Skeletal muscle tissue (tissue), 4 donors: ENCODE results near the gene EIF3L. TPM values are rescaled to one million over a fixed set of nuclear protein-coding genes. Genes with fewer than 3 reads are reported as not detected.

Source experiments
- H3K27ac ChIP-seq: one replicate; pipeline ENCODE4 v1.7.0; 2013; ENCODE audit warnings: mild to moderate bottlenecking, low read depth, low read length, inconsistent platforms
- H3K27me3 ChIP-seq, 3 donors: one replicate each; pipeline ENCODE4 v1.7.0; 2013; ENCODE audit warnings: low read length in 3 of 3; ENCODE audit not compliant: control insufficient read depth in 3 of 3, insufficient read depth in 3 of 3
- H3K36me3 ChIP-seq, 3 donors: one replicate each; pipeline ENCODE4 v1.7.0; 2013; ENCODE audit warnings: low read length in 3 of 3; ENCODE audit not compliant: control insufficient read depth in 3 of 3, insufficient read depth in 3 of 3
- H3K4me1 ChIP-seq, 3 donors: one replicate each; pipeline ENCODE4 v1.7.0; 2013; ENCODE audit warnings: low read length in 3 of 3, mild to moderate bottlenecking in 3 of 3; ENCODE audit not compliant: control insufficient read depth in 3 of 3, insufficient read depth in 3 of 3
- H3K4me3 ChIP-seq, 3 donors: one replicate each; pipeline ENCODE4 v1.7.0; 2013; ENCODE audit warnings: low read length in 3 of 3
- H3K9ac ChIP-seq, 3 donors: one replicate each; pipeline ENCODE4 v1.7.0; 2013; ENCODE audit warnings: low read length in 3 of 3, mild to moderate bottlenecking in 3 of 3, moderate library complexity in 2 of 3, low read depth in 1 of 3
- H3K9me3 ChIP-seq, 3 donors: one replicate each; pipeline ENCODE4 v1.7.0; 2013; ENCODE audit warnings: low read length in 3 of 3; ENCODE audit not compliant: control insufficient read depth in 3 of 3
- total RNA-seq: library from RNA; depleted of rRNA; stranded (reverse); fragments of >200 nt; gene quantifications from one replicate; pipeline ENCODE4 v1.2.3, GENCODE V29; 2014
- donor health status: Osteomylitis.

Gene EIF3L
- total RNA-seq, 1 donor from 2014 or later: 706 TPM

DNA sequence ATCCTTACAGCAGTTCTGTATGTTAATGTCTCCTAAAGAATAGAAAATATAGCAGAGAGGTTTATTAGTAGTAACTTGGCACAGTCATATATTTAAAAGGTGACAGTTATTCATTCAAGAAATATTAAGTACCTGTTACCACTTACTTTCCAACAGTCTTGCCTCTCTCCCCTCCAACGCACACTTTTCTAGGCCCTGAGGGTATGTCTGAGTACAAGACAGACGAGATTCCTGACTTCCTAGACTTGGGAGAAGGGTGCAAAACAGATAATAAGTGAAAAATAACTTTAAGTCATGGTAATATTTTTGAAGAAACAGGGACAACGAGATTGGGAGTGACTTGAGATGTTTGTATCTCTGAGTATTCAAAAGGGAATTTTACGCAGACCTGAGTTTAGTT, 1.6 kb downstream of the EIF3L start:
- Histone ChIP-seq H3K36me3 (peaks cover 19 to 39% (median 38%) of the 10 kb centered on the region in 3 donors), H3K4me1 (peaks cover 16 to 29% (median 16%) of the 10 kb centered on the region in 3 donors)

DNA sequence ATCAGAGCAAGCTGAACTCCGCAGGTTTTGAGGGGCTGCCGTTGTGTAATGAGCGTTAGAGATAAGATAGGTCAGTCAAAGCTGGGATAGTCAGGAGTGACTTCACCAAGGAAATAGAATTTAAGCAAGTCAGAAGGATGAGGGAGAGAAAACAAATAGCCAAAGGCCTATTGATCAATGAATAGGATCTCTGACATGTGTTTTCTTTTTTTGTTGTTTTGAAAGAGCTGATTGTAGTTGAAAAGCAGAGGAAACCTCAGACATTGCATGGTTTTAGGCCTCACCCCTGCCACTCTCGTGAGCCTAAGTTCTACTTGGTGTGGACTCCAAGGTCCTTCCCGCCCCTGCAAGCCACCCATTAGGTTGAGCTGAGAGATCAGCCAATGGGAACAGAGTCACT, 3.2 kb downstream of the EIF3L start:
- Histone ChIP-seq H3K4me1 (peaks cover 16 to 29% (median 16%) of the 10 kb centered on the region in 3 donors), H3K4me3 (no peak overlapping the region), H3K27ac (no peak overlapping the region), H3K36me3 (peaks cover 22 to 44% (median 43%) of the 10 kb centered on the region in 3 donors), H3K9me3 (no peaks in the 10 kb centered on the region), H3K27me3 (no peaks in the 10 kb centered on the region), H3K9ac (no peak overlapping the region)

More for the DNA sequence above, 1.6 kb downstream of the EIF3L start:
- Histone ChIP-seq H3K4me3 (no peak overlapping the region), H3K27me3 (no peaks in the 10 kb centered on the region), H3K9me3 (no peaks in the 10 kb centered on the region), H3K27ac (no peak overlapping the region), H3K9ac (no peak overlapping the region)

DNA sequence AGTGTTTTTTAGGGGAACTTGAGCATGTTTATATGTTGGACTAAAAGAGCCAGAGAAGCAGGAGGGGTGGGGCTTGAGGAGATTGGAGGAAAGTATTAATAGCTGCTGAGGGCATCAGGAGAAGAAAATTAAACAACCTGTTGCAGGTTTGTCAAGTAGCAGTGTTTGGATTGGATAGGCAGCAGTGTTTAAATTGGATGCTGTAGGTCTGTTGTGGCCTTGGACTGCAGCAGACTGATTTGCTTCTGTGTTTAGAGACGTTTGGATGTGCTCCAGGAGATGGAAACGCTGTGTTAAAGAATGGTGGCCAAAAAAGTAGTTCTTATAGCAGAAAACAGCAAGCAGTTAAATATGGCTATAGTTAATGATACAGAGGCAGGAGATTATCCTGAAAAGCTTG, 5.7 kb downstream of the EIF3L start:
- Histone ChIP-seq H3K4me1 (peaks cover 6 to 20% (median 7%) of the 10 kb centered on the region in 3 donors), H3K27me3 (no peaks in the 10 kb centered on the region), H3K9ac (no peak overlapping the region), H3K9me3 (no peaks in the 10 kb centered on the region), H3K27ac (no peak overlapping the region), H3K4me3 (no peak overlapping the region), H3K36me3 (peaks cover 24 to 55% (median 46%) of the 10 kb centered on the region in 3 donors)

DNA sequence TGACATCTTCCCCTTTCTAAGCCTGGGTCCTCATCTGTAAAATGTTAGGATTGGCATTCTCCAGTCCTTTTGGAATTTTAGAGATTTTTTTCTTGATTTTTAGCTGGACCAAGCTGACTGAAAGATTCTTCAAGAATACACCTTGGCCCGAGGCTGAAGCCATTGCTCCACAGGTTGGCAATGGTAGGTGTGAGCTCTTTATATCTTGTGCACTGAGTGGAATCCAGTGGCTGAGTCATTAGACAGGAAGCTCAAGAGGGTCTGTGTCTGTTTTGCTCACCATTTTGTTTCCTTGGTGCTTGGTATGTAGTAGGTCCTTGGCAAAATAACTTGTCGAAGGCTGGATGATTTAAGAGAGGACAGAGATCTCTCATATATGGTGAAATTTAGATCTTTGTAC, 6.2 kb downstream of the EIF3L start:
- H3K4me1 ChIP-seq: peaks cover 4 to 20% (median 8%) of the 10 kb centered on the region in 3 donors
- H3K36me3 ChIP-seq: peaks cover 25 to 55% (median 46%) of the 10 kb centered on the region in 3 donors
- no peaks in the 10 kb centered on the region for H3K9me3 ChIP-seq
- no peak overlapping the region for H3K27ac ChIP-seq
- peak overlapping the region in 1 of 3 donors; percentile 57 for H3K9ac ChIP-seq
- H3K4me3 ChIP-seq: no peak overlapping the region
- H3K27me3 ChIP-seq: no peaks in the 10 kb centered on the region

DNA sequence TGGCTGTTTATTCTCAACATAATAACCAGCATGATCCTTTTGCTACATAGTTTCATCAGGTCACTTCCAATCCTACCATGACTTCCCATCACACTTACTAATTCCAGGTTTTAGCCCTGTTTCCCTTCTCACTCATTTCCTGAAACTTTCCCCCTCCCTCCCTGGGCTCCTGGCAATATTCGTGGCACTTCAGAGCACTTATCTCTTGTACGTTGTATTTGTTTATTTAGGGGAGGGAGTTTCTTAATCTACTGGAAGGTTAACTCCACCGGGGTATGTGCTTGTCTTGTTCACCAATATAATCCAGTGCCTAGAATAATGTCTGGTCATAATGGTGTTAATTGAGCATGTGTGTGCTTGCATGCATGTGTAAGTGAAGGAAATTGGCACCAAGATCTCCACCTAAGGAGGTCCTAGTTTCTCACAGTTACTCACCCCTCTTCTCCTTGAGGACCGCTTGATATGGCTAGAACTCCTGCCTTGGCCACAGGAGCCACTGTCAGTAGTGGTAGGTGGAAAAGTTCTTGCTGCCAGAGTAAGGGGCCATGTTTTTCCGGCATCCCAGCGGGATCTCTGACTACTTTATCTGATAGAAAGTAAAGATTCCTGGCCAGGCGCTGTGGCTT, 11.7 kb downstream of the EIF3L start:
- Histone ChIP-seq H3K4me1 (peaks cover 11 to 29% (median 22%) of the 10 kb centered on the region in 3 donors), H3K36me3 (peaks cover 35 to 54% (median 44%) of the 10 kb centered on the region in 3 donors), H3K9me3 (no peaks in the 10 kb centered on the region), H3K4me3 (no peak overlapping the region), H3K27ac (peak overlapping the region; percentile 90), H3K27me3 (no peaks in the 10 kb centered on the region), H3K9ac (peak overlapping the region in 2 of 3 donors; percentile 41 to 57)

DNA sequence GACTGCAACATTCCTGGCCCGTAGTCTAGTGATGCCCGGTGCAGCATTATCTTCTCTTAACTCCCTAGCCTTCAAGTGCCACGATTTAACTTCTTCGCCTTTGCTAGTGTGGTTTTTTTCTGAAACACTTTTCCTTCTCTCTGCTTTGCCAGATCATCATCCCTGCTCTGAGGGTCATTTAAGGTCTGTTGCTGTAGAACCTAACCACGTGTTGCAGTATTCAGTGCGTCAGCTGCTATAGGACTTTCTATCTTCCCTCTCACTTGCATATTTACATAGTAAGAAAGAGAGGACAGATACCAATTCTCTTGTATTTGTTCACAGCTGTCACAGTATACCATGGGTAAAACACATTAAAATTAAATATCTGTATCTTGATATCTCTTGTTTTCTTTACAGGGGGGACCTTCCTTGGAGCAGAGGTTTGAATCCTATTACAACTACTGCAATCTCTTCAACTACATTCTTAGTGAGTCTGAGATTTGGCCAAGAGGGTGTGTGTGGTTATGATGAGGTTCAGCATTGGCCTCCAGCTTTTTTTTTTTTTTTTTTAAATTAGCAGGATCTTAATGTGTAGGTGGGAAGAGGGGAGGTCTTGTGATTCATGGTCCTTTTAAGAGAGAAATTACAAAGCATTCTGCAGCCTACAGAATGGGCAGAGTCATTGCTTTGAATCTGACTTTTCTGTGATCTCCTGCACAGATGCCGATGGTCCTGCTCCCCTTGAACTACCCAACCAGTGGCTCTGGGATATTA, 13.5 kb downstream of the EIF3L start:
- H3K27me3 ChIP-seq: no peaks in the 10 kb centered on the region
- H3K4me1 ChIP-seq: peaks cover 11 to 29% (median 22%) of the 10 kb centered on the region in 3 donors
- H3K27ac ChIP-seq: peak overlapping the region; percentile 37
- H3K9me3 ChIP-seq: no peaks in the 10 kb centered on the region
- H3K4me3 ChIP-seq: no peak overlapping the region
- H3K36me3 ChIP-seq: peaks cover 41 to 56% (median 49%) of the 10 kb centered on the region in 3 donors
- peak overlapping the region in 2 of 3 donors; percentile 2 to 25 for H3K9ac ChIP-seq

DNA sequence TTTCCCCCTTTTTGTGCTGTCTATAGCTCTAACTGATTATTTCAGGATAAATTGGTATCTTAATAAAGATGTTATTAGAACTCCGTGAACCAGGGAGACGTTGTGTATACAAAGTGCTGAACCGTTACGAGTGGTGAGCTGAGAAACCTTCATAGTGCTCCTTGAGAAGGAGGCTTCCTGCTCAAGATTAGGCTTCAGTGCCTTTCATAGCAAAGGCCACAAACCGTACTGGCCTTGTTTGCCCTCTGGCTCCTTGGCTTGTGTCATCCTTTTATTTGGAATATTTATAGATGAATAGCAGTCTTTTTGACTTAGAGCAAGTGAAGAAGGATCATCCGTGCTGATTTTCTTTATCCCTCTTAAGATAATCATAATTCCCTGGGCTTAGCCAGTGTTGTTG, 16.3 kb downstream of the EIF3L start:
- Histone ChIP-seq H3K9ac (no peak overlapping the region), H3K27ac (no peak overlapping the region), H3K4me3 (no peak overlapping the region), H3K9me3 (no peaks in the 10 kb centered on the region), H3K4me1 (peaks cover 11 to 23% (median 17%) of the 10 kb centered on the region in 3 donors), H3K27me3 (no peaks in the 10 kb centered on the region), H3K36me3 (peaks cover 51 to 60% (median 60%) of the 10 kb centered on the region in 3 donors)

DNA sequence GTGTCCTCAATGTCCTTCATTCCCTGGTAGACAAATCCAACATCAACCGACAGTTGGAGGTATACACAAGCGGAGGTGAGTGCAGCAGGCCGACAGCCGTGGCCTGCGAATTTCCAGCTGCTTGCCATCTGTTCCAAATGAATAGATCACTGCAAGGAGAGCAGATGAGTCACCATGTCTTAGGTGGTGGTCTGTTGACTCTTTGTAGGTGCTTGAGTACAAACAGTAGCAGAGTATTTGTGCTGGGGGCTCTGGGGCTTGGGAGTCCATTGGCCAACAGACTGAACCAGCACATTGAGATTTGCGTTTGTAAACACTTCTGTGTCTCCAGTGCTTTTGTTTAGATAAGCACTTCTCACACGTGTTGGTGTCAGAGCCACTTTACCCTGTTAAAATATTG, 21.1 kb downstream of the EIF3L start:
- Histone ChIP-seq H3K27me3 (no peaks in the 10 kb centered on the region), H3K27ac (no peak overlapping the region), H3K4me1 (no peaks in the 10 kb centered on the region), H3K9me3 (no peaks in the 10 kb centered on the region), H3K9ac (no peak overlapping the region), H3K36me3 (peaks cover 52 to 66% (median 59%) of the 10 kb centered on the region in 3 donors), H3K4me3 (no peak overlapping the region)

DNA sequence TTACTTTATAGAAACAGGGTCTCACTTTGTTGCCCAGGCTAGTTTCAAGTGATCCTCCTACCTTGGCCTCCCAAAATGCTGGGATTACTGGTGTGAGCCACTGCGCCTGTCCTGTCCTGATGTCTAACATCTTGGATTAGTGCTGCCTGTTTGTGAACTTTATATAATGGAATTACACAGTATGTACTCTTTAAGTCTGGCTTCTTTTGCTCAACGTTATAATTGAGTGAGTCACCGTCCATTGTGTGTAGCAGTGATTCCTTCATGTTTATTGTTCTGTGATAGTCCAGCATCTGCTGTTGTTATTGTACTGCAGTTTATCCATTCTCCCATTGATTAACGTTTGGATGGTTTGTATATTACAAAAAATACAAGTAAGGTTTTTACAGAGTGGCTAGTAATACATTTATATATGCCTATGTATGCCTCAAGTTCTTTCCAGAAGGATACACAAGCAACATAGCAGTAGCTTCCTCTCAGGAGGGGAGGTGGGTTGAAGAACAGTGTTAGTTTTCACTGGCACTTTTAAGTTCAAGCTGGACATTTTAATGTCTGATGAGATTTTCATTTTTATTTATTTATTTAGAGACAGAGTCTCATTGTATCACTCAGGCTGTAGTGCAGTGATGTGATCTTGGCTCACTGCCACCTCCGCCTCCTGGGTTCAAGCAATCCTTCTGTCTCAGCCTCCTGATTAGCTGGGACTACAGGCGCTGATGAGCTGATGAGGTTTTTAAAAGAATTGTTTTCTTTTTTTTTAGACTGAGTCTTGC, 31.6 kb downstream of the EIF3L start:
- H3K4me3 ChIP-seq: no peak overlapping the region
- no peak overlapping the region for H3K9ac ChIP-seq
- H3K27me3 ChIP-seq: no peaks in the 10 kb centered on the region
- H3K4me1 ChIP-seq: no peaks in the 10 kb centered on the region
- H3K27ac ChIP-seq: no peak overlapping the region
- no peaks in the 10 kb centered on the region for H3K9me3 ChIP-seq
- H3K36me3 ChIP-seq: peaks cover 36 to 48% (median 41%) of the 10 kb centered on the region in 3 donors
